GM12873 (cell line): ENCODE measurements around the gene SH3RF2.

Source experiments
- CTCF ChIP-seq: IDR thresholded peaks from 2 replicates; pipeline ENCODE4 v1.5.1; 2012; ENCODE audit warnings: low read depth, mild to moderate bottlenecking, moderate library complexity, low read length, control low read depth; ENCODE audit not compliant: insufficient read depth; ENCODE audit errors: missing control alignments

SH3RF2 gene

GRCh38 chr5:145990170-145990569, 53.8 kb downstream of the SH3RF2 start:
- no peak for TF ChIP-seq CTCF

- TF ChIP-seq CTCF, result no peak
Observed at GRCh38 chr5:145991044-145991575, 54.7 kb downstream of the SH3RF2 start.

- no peak for TF ChIP-seq CTCF
Observed at GRCh38 chr5:145996135-145996534, 59.8 kb downstream of the SH3RF2 start.

- no peak for TF ChIP-seq CTCF
Observed at GRCh38 chr5:145999208-145999607, 62.8 kb downstream of the SH3RF2 start.

- no peak for TF ChIP-seq CTCF
Observed at GRCh38 chr5:146000072-146000471, 63.7 kb downstream of the SH3RF2 start.

- TF ChIP-seq CTCF, result no peak
Observed at GRCh38 chr5:146001544-146002190, 65.3 kb downstream of the SH3RF2 start.

GRCh38 chr5:146002491-146002890, 66.1 kb downstream of the SH3RF2 start:
- no peak for TF ChIP-seq CTCF

GRCh38 chr5:146003852-146004251, 67.5 kb downstream of the SH3RF2 start:
- no peak for TF ChIP-seq CTCF
